Measurements from ENCODE around the gene G3BP1. TPM values are rescaled to one million over a fixed set of nuclear protein-coding genes. Genes with fewer than 3 reads are reported as not detected.

Gene G3BP1
- total and polyA plus RNA-seq, 8 donors, result 7.8 to 94.8 (median 59.1) TPM

DNA sequence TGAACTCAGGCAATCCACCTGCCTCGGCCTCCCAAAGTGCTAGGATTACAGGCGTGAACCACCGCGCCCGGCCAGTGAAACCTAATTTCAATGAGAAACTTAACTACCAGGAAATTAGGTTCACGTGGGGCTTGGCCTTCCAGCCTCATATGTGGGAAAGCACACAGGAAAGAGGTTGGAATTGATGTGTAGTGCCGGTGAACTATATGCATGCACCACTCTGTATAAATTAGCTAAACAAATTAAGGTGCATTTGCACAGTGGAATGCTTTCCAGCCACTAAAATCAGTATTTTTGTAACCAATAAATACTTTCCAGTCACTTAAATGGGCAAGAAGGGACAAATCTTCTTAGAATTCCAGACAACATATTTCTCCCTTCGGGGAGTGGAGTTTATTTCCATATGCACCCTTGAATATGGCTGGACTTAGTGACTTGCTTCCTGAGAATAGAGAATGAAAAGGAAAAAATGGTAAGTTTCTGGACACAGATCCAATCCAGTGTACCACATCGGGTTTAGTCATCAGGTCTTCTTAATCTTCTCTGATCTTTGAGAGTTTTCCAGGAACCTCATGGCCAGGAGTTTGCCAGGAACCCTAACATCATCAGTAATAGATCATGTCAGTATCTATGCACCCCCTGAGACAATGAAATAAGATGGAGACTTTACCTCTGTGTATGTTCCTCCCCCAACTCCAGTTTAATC lies 38.2 kb upstream of the G3BP1 start:
- Histone ChIP-seq H3K27ac (no peak overlapping the region), H3K27me3 (no peaks in the 10 kb centered on the region), H3K9me3 (no peaks in the 10 kb centered on the region), H3K36me3 (no peaks in the 10 kb centered on the region), H3K4me3 (no peak overlapping the region), H3K4me1 (no peaks in the 10 kb centered on the region)
- DNase-seq, result no peak
- 96% methylated on average over 9 of the region's 9 CpGs for WGBS, 2 donors
- intact Hi-C loops (cut with DNase I), result no loop called here
- no peak for FAIRE-seq
- TF ChIP-seq, protein P1, sequence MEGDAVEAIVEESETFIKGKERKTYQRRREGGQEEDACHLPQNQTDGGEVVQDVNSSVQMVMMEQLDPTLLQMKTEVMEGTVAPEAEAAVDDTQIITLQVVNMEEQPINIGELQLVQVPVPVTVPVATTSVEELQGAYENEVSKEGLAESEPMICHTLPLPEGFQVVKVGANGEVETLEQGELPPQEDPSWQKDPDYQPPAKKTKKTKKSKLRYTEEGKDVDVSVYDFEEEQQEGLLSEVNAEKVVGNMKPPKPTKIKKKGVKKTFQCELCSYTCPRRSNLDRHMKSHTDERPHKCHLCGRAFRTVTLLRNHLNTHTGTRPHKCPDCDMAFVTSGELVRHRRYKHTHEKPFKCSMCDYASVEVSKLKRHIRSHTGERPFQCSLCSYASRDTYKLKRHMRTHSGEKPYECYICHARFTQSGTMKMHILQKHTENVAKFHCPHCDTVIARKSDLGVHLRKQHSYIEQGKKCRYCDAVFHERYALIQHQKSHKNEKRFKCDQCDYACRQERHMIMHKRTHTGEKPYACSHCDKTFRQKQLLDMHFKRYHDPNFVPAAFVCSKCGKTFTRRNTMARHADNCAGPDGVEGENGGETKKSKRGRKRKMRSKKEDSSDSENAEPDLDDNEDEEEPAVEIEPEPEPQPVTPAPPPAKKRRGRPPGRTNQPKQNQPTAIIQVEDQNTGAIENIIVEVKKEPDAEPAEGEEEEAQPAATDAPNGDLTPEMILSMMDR (IDR thresholded peaks at IDR 0.05), result no peak
- no peak for ATAC-seq

- FAIRE-seq, result no peak
- Histone ChIP-seq H3K36me3 (no peaks in the 10 kb centered on the region), H3K9me3 (no peaks in the 10 kb centered on the region), H3K27me3 (no peaks in the 10 kb centered on the region), H3K27ac (no peak overlapping the region), H3K4me1 (no peaks in the 10 kb centered on the region), H3K4me3 (no peak overlapping the region)
- ATAC-seq, result no peak
- DNase-seq, result no peak
- intact Hi-C loops (cut with DNase I), result no loop called here
- TF ChIP-seq, protein P1 (IDR thresholded peaks at IDR 0.05), result no peak
- WGBS, 2 donors, result 95 to 99% methylated on average over 3 of the region's 3 CpGs
These were observed 37.7 kb upstream of the G3BP1 start for GRCh38 chr5:151734064-151734408.

- 90 to 100% methylated on average over 1 of the region's 1 CpG for WGBS, 2 donors
- TF ChIP-seq, protein P1 (IDR thresholded peaks at IDR 0.05), result no peak
- Histone ChIP-seq H3K27ac (no peak overlapping the region), H3K9me3 (no peaks in the 10 kb centered on the region), H3K4me3 (no peak overlapping the region), H3K4me1 (no peaks in the 10 kb centered on the region), H3K36me3 (no peaks in the 10 kb centered on the region), H3K27me3 (no peaks in the 10 kb centered on the region)
- FAIRE-seq (no peak), ATAC-seq (no peak), DNase-seq (no peak)
- intact Hi-C loops (cut with DNase I), result no loop called here
These were observed 36.1 kb upstream of the G3BP1 start for GRCh38 chr5:151735646-151736045.

GRCh38 chr5:151737431-151737830 lies 34.3 kb upstream of the G3BP1 start:
- ATAC-seq, result no peak
- 94 to 95% methylated on average over 3 of the region's 3 CpGs for WGBS, 2 donors
- FAIRE-seq, result no peak
- no peak for DNase-seq
- no peaks in the 10 kb centered on the region for H3K36me3 ChIP-seq
- H3K4me3 ChIP-seq, result no peak overlapping the region
- no peak overlapping the region for H3K27ac ChIP-seq
- no peaks in the 10 kb centered on the region for H3K9me3 ChIP-seq
- H3K4me1 ChIP-seq, result no peaks in the 10 kb centered on the region
- H3K27me3 ChIP-seq, result no peaks in the 10 kb centered on the region
- TF ChIP-seq, protein P1 (IDR thresholded peaks at IDR 0.05), result no peak
- intact Hi-C loops (cut with DNase I), result no loop called here

- no peaks in the 10 kb centered on the region for H3K27me3 ChIP-seq
- no peaks in the 10 kb centered on the region for H3K36me3 ChIP-seq
- intact Hi-C loops (cut with DNase I), result no loop called here
- ATAC-seq (no peak), FAIRE-seq (no peak), DNase-seq (no peak)
- no peaks in the 10 kb centered on the region for H3K9me3 ChIP-seq
- WGBS, 2 donors, result 59% methylated on average over 9 of the region's 9 CpGs
- TF ChIP-seq, protein P1 (IDR thresholded peaks at IDR 0.05), result no peak
- H3K27ac ChIP-seq, result no peak overlapping the region
- no peaks in the 10 kb centered on the region for H3K4me1 ChIP-seq
- H3K4me3 ChIP-seq, result no peak overlapping the region
These were observed 33.5 kb upstream of the G3BP1 start for GRCh38 chr5:151738125-151738848.

Data from pancreas (tissue), 10 donors.